A549 (cell line): Measurements from ENCODE around the gene SH2D3A. TPM values are rescaled to one million over a fixed set of nuclear protein-coding genes. Genes with fewer than 3 reads are reported as not detected.
"Not testable (repeated sequence)": the region's sequence is repeated elsewhere in the genome, so short reads cannot be mapped to it uniquely, and the experiment has no call there.

ENCODE experiments used
- ATAC-seq, 2 experiments: fragments of 200-7000 bp in 1 of 2; fragments of >200 bp in 1 of 2; cut with Nextera tagmentation in 1 of 2; cut with Tn5 transposase in 1 of 2; 3 replicates each; pipeline versions ENCODE4 v1.8.0 to v1.9.1; 2018 to 2020; ENCODE audit warnings: mild to moderate bottlenecking in 1 of 2, moderate library complexity in 1 of 2
- CTCF ChIA-PET: fragments of 300-600 bp; sonication (Branson Sonifier 250); formaldehyde crosslinking; extraction: SDS; loops from one replicate; lab custom pipeline; 2021; ENCODE audit warnings: antibody characterized with exemption, inconsistent platforms; lab: Yijun Ruan, JAX
- POLR2A ChIA-PET: fragments of 350-600 bp; formaldehyde crosslinking; extraction: SDS; loops from one replicate; lab custom pipeline; 2021; ENCODE audit warnings: antibody characterized with exemption, inconsistent platforms; lab: Yijun Ruan, JAX
- DNase-seq, 2 experiments: peaks; one replicate each; pipeline versions ENCODE4 v3.0.0 to v3.0.0-alpha.2; 2011 to 2016; ENCODE audit warnings: low read depth in 1 of 2, low spot score in 1 of 2
- FAIRE-seq: peaks from 2 replicates; lab custom pipeline; 2011; peaks lifted over from hg19 to GRCh38; lab: Jason Lieb, UNC
- H3K27ac ChIP-seq, 2 experiments: fragments of >200 bp; sonication (Bioruptor Twin); formaldehyde crosslinking; 3 replicates each; pipeline ENCODE4 v1.5.1; 2016 to 2017
- H3K4me1 ChIP-seq: fragments of >200 bp; sonication (Bioruptor Twin); formaldehyde crosslinking; 3 replicates; pipeline ENCODE4 v1.6.1; 2016
- H3K4me2 ChIP-seq: fragments of >200 bp; sonication (Bioruptor Twin); formaldehyde crosslinking; 3 replicates; pipeline ENCODE4 v1.6.1; 2016
- H3K4me3 ChIP-seq: fragments of >200 bp; sonication (Bioruptor Twin); formaldehyde crosslinking; 3 replicates; pipeline ENCODE4 v1.5.1; 2016
- H3K9me3 ChIP-seq: fragments of >200 bp; sonication (Bioruptor Twin); formaldehyde crosslinking; 3 replicates; pipeline ENCODE4 v1.6.1; 2016
- CEBPB ChIP-seq, 2 experiments: fragments of >200 bp in 1 of 2; sonication (Bioruptor Twin) in 1 of 2; formaldehyde crosslinking in 1 of 2; IDR thresholded peaks; 2 replicates each; pipeline ENCODE4 v1.6.1; 2012 to 2016
- CHD4 ChIP-seq: fragments of 200-600 bp; sonication (generic); IDR thresholded peaks from 2 replicates; pipeline ENCODE4 v1.6.1; 2016; ENCODE audit warnings: antibody characterized with exemption, mild to moderate bottlenecking, borderline replicate concordance
- CTCF ChIP-seq: fragments of >200 bp; sonication (Bioruptor Twin); formaldehyde crosslinking; IDR thresholded peaks from 3 replicates; pipeline ENCODE4 v1.5.1; 2016
- EHMT2 ChIP-seq: fragments of 200-600 bp; sonication (generic); IDR thresholded peaks from 2 replicates; pipeline ENCODE4 v1.6.1; 2016; ENCODE audit warnings: antibody characterized with exemption, low read depth, mild to moderate bottlenecking, moderate library complexity
- FOSB ChIP-seq: fragments of 250-450 bp; sonication (Bioruptor Pico); IDR thresholded peaks from 2 replicates; pipeline ENCODE4 v1.5.0; 2020; ENCODE audit warnings: mild to moderate bottlenecking, moderate library complexity
- GATA3 ChIP-seq: IDR thresholded peaks from 2 replicates; pipeline ENCODE4 v1.6.1; 2012; ENCODE audit warnings: borderline replicate concordance
- HOXB13 ChIP-seq: fragments of 250-450 bp; sonication (Bioruptor Pico); IDR thresholded peaks from 2 replicates; pipeline ENCODE4 v1.5.0; 2020; ENCODE audit warnings: low read depth, mild to moderate bottlenecking, moderate library complexity
- JUN ChIP-seq, 2 experiments: fragments of >200 bp; sonication (Bioruptor Twin); formaldehyde crosslinking; IDR thresholded peaks; 2 replicates in 1 of 2; 3 replicates in 1 of 2; pipeline ENCODE4 v1.6.1; 2016 to 2017
- KDM1A ChIP-seq: fragments of 200-600 bp; sonication (generic); IDR thresholded peaks from 2 replicates; pipeline ENCODE4 v1.6.1; 2016; ENCODE audit warnings: low read depth, mild to moderate bottlenecking
- MAFK ChIP-seq: fragments of 450-650 bp; IDR thresholded peaks from 2 replicates; pipeline ENCODE4 v1.6.1; 2014; ENCODE audit not compliant: partially characterized antibody
- PHF8 ChIP-seq: fragments of 200-600 bp; sonication (generic); IDR thresholded peaks from 2 replicates; pipeline ENCODE4 v1.6.1; 2016; ENCODE audit warnings: low read depth, mild to moderate bottlenecking, antibody characterized with exemption, moderate library complexity, borderline replicate concordance
- REST ChIP-seq: fragments of 200-600 bp; sonication (generic); IDR thresholded peaks from 2 replicates; pipeline ENCODE4 v1.6.1; 2016; ENCODE audit warnings: antibody characterized with exemption, mild to moderate bottlenecking, moderate library complexity
- ZFP36 ChIP-seq: fragments of 450-650 bp; IDR thresholded peaks from 2 replicates; pipeline ENCODE4 v1.6.1; 2014; ENCODE audit warnings: borderline replicate concordance; ENCODE audit not compliant: partially characterized antibody
- ZNF302 ChIP-seq: fragments of 250-450 bp; sonication (Bioruptor Pico); IDR thresholded peaks from 2 replicates; pipeline ENCODE4 v1.9.0; 2021; ENCODE audit warnings: inconsistent platforms, mild to moderate bottlenecking, moderate library complexity
- WGBS: methylation state at CpG from one replicate; pipeline ENCODE4 v1.1.6; 2017; ENCODE audit errors: missing lambda C conversion rate; 5-methylcytosine and 5-hydroxymethylcytosine counted together
- polyA plus RNA-seq, 4 experiments: library from polyadenylated mRNA; depleted of rRNA in 3 of 4; stranded (reverse); fragments of >200 nt; fragmentation: RNase III in 1 of 4; extraction: RNeasy Plus Mini Kit Qiagen cat#74134 plus additional on column Dnase treatment in 1 of 4; gene quantifications; 2 replicates in 3 of 4; 3 replicates in 1 of 4; pipeline ENCODE4 v1.2.3, GENCODE V29; 2011 to 2017

The SH2D3A gene
- polyA plus RNA-seq, 2 of the 4 experiments (the other 2 are of a cell fraction): 6.7 to 10.0 TPM

GRCh38 chr19:6711078-6711361 lies 56.2 kb downstream of the SH2D3A start (continued):
- no peak for TF ChIP-seq GATA3

DNA sequence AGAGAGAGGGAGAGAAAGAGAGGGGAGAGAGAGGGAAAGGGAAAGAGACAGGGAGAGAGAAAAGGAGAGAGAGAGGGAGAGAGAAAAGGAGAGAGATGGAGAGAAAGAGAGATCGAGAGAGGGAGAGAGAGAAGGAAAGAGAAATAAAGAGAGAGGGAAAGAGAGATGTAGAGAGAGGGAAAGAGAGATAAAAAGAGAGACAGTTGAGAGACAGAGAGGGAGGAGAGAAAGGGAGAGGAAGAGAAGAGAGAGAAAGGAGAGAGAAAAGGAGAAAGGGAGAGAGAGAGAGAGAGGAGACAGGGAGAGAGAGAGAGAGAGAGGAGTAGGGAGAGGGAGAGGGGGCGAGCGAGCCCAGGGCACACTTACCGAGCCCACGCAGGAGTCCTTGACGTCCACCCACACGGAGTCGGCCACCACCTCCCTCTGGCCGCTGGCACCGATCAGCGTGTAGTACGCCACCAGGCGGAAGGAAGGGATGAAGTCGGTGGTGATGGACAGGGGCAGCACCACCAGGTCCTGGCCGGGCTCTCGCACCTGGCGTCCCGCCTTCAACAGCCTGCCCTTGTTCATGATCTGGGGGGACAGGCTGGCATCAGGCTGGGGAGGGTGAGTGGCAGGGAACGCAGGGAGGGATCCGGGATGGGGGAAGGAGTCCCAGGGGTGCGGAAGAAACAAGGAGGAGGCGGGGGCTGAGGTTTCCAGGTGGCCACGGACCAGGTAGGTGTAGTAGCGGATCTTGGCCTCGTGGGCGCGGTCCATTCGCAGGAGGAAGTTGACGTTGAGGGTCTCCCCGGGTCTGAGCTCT lies 56.8 kb downstream of the SH2D3A start:
- 73% methylated on average over 30 of the region's 30 CpGs for WGBS
- no peak overlapping the region for H3K4me2 ChIP-seq
- DNase-seq (no peak), ATAC-seq (no peak), FAIRE-seq (no peak)
- H3K27ac ChIP-seq: no peak overlapping the region
- no peaks in the 10 kb centered on the region for H3K9me3 ChIP-seq
- TF ChIP-seq CHD4 (no peak), FOSB (no peak), JUN (IDR thresholded peaks at IDR 0.05) (no peak), HOXB13 (CRISPR knock-in tag) (no peak), CEBPB (IDR thresholded peaks at IDR 0.05) (no peak), REST (no peak), ZNF302 (CRISPR knock-in tag) (no peak), PHF8 (no peak)
- H3K4me3 ChIP-seq: no peak overlapping the region
- CTCF ChIA-PET: no interaction called here
- POLR2A ChIA-PET: no interaction called here
- no peaks in the 10 kb centered on the region for H3K4me1 ChIP-seq

DNA sequence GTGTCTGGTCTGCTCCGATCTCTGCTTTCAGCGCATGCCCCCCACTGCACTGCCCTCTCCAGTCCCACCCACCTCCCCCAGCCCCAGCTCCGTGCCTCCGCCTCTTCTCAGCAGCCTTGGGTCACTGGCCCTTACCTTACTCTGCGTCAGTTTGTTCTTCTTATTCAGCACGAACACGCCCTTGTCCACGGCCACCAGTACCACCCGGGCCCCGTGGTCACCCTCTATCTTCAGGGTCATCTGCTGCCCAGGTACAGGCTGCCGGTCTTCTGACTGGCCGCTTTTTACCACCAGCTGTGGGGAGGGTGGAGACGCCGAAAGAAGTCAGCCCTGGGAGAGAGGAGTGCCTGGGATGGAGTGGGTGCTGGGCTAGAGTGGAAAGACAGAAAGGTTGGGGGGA lies 57.7 kb downstream of the SH2D3A start:
- FAIRE-seq (no peak), ATAC-seq (no peak), DNase-seq (no peak)
- H3K9me3 ChIP-seq: no peaks in the 10 kb centered on the region
- H3K4me3 ChIP-seq: no peak overlapping the region
- POLR2A ChIA-PET: no interaction called here
- 63% methylated on average over 12 of the region's 14 CpGs for WGBS
- no peaks in the 10 kb centered on the region for H3K4me1 ChIP-seq
- TF ChIP-seq PHF8: no peak
- TF ChIP-seq CHD4: no peak
- no peak for TF ChIP-seq MAFK
- no peak for TF ChIP-seq ZFP36
- no peak for TF ChIP-seq CTCF
- no peak for TF ChIP-seq KDM1A
- no peak for TF ChIP-seq EHMT2
- CTCF ChIA-PET: interaction anchor here (0.6 kb wide), 1 partner anchor 197 kb away, joined by 3 read pairs; no protein-coding TSS in a partner anchor
- no peak overlapping the region for H3K4me2 ChIP-seq
- H3K27ac ChIP-seq: no peak overlapping the region

DNA sequence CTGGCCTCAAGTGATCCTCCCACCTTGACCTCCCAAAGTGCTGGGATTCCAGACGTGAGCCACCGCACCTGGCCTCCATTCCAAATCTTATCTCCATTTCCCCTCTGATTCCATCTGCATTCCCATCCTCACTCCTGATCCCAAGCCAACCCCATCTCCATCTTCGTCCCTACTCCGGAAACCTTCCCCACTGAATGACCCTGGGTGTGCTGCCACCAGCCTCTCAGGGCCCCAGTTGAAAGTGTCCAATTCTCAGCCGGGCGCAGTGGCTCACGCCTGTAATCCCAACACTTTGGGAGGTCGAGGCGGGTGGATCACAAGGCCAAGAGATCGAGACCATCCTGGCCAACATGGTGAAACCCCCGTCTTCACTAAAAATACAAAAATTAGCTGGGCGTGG lies 58.3 kb downstream of the SH2D3A start:
- H3K27ac ChIP-seq, FAIRE-seq, CTCF ChIA-PET, ATAC-seq, H3K4me3 ChIP-seq, H3K4me1 ChIP-seq, H3K9me3 ChIP-seq, POLR2A ChIA-PET, DNase-seq, H3K4me2 ChIP-seq: not testable (repeated sequence)
- 91% methylated on average over 11 of the region's 12 CpGs for WGBS
